DMS79 (cell line): ENCODE data around the gene RAE1.
"Not testable (repeated sequence)": the region's sequence is repeated elsewhere in the genome, so short reads cannot be mapped to it uniquely, and the experiment has no call there.

Experiments used
- DNase-seq: peaks from one replicate; lab custom pipeline; 2025; lab: John Stamatoyannopoulos, UW

Gene RAE1

DNA sequence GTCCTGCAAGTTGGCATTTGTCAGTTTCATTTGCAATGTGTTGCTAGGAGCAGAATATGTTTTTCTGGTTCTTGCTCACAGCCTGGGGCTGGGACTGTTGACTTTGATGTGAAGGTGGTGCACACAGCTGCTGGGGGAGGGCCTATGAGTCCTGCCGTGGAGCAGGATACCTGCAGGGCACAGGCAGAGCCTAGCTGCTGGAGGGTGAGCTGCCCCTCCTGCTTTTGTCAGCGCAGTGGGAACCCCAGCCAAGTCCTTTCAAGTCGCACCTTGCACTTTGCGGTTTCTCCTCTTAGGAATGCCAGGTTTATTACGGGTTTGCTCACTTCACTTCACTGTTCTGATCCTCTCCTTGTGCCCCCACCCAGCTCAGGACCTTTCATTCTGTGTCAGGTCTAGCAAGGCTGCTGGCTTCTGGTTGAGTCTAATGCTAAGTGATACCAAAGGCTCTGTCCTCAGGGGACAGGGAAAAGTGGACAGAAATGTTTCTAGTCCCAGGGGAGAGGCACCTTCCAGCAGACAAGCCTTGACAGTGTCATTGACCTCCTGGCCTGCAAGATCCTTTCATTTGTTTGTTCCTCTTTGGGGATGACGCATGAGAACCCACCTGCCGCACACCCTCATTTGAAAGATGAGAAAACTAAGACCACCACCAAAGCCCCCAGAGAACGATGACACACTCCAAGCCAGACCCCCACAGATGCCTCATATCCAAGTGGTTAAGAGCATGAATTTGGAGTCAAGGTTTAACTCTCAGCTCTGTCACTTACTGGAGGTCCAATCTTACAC lies 24.2 kb upstream of the RAE1 start:
- DNase-seq: peak; percentile 97

DNA sequence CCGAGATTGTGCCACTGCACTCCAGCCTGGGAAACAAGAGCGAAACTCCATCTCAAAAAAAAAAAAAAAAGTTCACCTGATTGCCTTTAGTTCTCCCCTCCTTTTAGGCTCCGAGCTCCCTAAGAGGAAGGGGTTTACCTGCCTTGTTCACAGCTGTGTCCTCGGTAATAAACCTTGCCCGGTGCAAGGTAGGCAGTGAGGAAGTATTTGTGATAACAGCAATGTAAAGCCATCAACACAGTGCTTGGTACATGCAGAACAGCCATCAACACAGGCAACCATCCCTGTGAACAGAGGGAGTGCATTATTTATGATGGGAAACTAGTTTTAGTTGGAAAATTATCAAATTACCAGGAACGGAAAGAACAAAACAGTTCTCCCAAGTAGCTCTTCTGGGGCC lies 23.2 kb upstream of the RAE1 start:
- DNase-seq: no peak

DNA sequence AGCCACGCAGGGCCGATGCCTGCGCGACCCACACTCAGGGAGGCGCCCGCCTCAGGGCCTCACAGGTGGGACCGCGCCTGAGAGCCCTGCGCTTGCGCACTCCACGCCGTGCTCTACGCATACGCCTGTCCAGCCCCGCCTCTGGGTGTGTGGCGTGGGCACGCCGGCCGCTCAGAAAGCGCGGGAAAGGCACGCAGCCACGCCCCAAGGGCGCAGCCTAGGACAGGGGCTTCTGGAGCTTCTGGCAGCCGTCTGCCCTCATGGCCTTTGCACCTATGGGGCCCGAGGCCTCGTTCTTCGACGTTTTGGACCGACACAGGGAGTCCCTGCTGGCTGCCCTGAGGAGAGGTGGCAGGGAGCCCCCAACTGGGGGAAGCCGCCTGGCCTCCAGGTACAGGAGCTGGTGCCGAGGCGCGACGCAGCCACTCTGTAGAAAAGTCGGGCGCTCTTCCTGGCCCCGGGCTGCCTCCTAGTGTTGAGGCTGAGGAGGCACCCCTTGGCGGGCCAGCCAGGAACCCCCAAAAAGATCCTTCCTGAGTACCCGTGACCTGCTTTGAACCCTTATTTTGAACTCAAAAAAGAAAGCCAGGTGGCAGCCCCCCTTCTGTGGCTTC lies 21.3 kb upstream of the RAE1 start, which contains the start of gene SPO11:
SPO11 (plus strand) TSS at position 196 of the 614 bp plus-strand sequence; CDS start at position 261, 65 bp downstream.
- DNase-seq: no peak

DNA sequence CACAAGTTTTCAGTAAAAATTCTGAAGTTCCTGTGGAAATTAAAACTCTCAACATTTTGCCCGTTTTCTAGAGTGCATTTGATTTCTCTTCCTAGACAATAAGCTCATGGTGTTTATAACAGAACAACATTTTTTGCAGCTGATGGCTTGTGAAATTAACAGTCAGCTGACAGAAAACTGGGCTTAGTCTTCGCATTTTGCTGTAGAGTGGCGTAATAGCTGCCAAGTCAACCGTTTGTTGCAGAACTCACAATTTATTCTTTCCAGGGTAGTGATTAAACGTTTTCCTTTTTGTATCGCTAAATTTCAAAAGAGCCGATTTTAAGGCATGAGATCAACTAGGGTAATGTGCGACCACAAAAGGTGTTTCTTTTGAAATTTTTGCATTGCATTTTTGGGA lies 20.1 kb upstream of the RAE1 start:
- DNase-seq: no peak

DNA sequence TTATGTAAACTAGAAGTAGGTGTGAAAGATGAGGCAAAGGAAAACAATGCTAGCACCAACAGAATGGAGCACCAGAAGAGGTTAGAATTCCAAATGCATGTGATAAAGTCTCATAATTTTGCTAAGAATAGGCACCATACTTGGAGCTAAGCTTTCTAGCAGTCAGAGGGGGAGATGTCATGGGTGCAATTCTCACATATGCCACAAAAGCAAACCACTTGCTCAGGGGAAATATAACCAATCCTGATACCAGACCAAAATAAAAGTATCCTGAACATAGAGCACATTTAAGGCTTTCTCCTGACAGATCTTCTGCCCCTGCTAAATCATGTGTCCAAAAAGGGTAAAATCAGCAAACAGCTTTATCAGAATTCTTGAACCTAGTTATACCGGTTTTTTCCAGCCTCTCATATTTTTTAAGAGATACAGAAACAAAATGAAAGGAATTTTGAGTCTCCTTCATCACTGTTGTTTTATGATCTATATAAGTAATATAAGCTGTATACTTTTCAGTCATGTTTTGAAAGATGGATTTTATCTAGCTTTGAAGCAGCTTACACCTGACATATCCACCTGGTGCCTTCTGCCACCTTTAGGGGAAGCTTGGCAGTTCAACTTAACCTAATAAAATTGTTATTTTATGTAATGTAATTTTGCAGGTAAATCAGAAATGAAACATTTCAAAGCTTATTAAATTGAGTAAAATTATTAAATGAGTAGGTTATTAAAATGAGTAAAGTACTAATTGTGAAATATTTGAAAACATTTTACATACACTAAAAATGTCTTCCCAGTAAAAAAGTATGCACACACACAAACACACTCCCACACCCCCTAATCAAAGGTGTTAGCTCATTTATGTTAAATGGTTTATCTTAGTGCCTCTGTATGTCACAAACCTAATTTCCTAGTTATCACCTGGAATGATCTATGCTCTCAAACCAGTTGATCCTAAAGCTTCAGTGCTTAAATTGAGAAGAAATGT lies 18.7 kb upstream of the RAE1 start:
- peak; percentile 26 for DNase-seq

DNA sequence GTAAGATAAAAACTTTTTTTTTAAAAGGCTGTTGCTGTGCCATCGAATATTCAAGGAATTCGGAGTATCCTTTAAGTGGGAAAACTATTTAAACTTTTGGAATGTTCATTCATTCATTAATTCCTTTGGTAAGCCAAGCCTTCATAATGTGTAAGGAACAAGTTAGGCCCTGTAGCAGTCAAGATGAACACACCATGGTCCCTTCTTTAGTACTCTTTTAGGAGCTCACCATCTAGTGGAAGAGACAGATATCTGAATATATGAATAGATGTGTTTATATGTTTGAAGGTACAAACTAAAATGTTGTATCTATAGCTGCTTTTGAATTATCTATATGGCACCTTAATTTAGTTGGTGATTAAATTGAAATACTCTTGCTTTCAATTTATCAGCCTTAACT lies 15.7 kb upstream of the RAE1 start:
- DNase-seq: no peak

DNA sequence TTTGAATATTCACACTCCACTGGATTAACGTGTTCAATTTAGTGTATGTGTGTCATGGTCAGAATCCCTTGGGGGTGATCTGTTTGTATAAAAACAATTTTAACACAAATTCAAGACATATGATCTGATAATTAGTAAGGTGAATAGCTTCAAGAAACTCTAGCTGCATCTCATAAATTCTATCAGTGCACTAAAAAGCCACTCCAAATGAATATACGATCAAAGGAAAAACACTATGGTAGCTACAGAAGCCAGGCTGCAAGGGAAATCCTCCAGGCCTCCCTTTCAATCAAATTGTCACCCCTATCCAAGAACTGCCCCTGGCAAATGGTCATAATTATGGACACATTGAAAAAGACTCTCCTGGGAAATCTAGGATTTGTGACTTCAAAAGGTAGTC lies 9.4 kb upstream of the RAE1 start:
- no peak for DNase-seq

DNA sequence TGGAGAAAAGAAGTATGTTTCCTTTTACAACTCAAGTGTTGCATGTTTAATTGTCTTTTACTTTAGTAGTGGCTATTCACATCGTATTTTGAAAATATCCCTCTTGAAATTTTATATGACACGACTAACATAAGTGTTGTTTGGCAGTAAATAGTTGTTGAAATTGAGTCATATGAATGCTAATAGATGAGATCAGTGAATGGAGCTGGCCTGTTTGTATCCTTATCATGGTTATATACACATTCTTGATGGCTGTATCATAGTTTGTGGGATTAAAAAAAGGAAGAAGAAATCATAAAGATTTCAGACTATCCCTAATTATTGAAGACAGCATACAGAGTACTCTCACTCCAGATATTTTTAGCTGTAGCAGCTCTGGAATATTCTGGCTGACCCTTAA lies 8.2 kb upstream of the RAE1 start:
- peak; percentile 16 for DNase-seq

DNA sequence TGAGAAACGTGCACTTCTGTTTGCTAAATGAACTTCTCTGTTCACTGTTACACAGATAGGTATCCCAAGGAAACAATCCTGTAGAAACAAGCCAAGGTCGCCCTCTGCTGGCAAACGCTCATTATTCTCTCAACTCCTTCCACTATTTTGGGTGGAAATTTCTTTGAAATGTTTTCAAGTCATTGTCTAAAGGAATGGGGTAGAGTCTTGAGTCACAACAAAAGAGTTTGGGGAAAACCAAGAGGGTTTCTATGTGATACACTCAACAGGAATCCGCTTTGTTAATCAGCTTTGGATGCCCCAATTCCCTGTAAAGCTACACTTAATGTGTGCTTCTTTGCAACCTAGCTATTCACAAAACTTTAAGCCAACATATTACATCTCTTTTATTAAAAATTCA lies 4.6 kb upstream of the RAE1 start:
- DNase-seq: peak; percentile 15

DNA sequence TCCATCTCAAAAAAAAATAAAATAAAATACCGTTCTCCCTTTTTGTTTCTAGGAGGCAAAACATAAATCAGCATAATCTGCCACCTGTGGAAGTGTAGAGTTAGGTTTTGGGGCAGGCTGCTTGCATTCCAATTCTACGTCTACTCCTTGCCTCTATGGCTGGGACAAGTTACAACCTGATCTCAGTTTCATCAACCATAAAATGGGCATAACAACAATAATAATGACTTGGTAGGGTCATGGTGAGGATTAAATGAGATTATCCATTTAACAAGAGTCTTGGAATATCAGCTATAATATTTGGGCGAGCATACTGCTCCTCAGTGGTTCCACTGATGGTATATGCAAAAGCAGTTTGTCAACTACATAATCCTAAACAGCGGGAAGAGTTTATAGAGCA lies 3.7 kb upstream of the RAE1 start:
- no peak for DNase-seq

DNA sequence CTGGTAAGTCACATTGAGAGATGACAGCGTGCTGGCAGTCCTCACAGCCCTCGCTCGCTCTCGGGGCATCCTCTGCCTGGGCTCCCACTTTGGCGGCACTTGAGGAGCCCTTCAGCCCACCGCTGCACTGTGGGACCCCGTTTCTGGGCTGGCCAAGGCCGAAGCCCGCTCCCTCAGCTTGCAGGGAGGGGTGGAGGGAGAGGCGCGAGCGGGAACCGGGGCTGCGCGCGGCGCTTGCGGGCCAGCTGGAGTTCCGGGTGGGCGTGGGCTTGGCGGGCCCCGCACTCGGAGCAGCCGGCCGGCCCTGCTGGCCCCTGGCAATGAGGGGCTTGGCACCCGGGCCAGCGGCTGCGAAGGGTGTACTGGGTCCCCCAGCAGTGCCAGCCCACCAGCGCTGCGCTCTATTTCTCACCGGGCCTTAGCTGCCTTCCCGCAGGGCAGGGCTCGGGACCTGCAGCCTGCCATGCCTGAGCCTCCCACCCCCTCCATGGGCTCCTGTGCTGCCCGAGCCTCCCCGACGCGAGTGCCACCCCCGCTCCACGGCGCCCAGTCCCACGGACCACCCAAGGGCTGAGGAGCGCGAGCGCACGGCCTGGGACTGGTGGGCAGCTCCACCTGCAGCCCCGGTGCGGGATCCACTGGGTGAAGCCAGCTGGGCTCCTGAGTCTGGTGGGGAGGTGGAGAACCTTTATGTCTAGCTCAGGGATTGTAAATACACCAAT lies 2.7 kb upstream of the RAE1 start:
- DNase-seq: not testable (repeated sequence)

DNA sequence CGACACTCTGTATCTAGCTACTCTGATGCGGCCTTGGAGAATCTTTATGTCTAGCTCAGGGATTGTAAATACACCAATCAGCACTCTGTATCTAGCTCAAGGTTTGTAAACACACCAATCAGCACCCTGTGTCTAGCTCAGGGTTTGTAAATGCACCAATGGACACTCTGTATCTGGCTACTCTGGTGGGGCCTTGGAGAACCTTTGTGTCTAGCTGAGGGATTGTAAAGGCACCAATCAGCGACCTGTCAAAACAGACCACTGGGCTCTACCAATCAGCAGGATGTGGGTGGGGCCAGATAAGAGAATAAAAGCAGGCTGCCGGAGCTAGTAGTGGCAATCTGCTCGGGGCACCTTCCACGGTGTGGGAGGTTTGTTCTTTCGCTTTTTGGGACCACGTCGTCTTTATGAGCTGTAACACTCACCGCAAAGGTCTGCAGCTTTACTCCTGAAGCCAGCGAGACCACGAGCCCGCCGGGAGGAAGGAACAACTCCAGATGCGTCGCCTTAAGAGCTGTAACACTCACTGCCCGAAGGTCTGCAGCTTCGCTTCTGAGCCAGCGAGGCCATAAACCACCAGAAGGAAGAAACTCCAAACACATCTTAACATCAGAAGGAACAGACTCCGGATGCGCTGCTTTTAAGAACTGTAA lies 2.0 kb upstream of the RAE1 start:
- DNase-seq: not testable (repeated sequence)

DNA sequence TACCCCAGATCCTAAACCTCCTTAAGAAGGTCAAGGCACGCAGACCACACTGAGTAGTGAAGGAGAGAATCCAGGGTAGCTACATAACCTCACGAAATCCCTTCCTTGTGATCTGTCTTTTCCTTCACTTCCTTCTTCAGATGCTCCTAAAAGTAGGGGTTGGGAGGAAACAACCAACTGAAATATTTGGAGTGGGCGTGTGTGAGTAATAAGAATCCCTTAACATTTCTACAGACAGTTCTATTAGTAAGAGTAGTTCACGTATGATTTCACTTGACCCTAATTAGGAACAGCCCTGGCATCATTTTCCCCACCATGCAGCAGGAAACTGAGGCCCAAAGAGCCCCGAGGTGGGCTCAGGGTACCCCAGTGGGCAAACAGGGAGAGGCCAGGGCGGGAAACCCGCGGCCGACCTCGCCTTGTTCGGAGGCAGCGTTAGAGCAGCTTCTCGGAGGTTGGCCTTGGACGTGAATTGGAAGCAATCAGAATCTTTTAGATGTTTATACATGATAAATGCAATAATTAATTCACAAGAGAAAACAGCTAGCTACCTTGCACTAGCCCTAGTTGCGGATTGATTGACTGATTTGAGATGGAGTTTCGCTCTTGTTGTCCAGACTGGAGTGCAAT lies 859 bp upstream of the RAE1 start:
- DNase-seq: no peak

DNA sequence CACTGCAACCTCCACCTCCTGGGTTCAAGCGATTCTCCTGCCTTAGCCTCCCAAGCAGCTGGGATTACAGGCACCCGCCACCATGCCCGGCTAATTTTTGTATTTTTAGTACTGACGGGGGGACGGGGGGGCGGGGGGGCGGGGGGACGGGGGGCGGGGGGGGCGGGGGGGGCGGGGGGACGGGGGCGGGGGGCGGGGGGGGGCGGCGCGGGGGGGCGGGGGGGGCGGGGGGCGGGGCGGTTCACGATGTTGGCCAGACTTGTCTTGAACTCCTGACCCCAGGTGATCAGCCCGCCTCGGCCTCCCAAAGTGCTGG lies 371 bp upstream of the RAE1 start:
- DNase-seq: not testable (repeated sequence)

DNA sequence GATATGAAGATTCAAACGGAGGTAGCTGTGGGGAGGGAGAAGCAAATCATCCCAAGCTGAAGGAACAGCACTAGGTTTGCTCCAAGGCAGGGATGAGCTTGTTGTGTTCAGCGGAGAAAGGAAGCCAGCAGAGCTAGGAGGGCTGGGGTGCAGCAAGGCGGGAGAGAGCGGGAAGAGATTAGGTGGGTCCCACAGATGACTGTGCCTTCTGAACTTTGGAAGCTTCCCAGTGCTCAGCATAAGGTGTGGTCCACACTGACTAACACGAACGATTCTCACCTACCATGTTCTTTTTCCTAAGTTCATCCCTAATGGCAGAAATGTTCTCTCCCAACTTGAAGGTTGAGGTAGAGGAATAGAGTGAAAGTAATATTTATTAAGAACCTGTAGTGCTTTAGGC lies 1.2 kb downstream of the RAE1 start:
- DNase-seq: no peak

DNA sequence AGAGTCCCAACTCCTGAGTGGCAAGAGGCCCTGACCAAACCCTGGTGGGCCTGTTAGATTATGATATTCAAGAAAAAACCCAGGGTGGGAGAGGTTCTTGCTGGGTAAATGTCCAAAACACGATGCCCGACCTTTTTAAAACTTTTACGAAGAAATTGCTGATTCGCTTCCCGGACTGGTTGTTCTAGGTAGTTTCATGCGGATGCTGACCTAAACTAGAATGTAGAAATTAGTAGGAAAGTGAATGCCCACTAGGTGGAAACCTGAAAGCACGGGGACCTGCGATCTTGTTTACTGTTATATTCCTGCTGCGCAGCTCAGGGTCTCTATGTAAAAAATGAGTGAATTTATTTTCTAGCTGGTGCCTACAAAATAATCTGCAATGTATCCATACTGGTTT lies 2.3 kb downstream of the RAE1 start:
- DNase-seq: no peak

DNA sequence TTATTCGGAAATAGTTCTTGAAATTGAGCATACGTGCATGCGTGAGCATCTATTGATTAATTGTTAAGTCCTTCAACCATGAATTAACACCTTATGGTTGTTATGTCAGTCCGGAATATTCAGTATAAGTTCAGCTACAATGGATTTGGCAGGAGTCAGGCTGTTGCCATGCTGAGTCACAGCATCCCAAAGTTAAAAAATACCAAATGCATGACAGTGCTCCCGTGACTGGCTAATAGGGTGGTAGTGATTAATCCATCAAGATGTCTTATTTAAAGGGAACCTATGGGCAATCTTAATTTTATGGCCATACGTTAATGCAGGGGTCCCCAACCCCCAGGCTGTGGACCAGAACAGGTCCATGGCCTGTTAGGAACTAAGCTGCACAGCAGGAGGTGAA lies 10.5 kb downstream of the RAE1 start:
- DNase-seq: no peak

DNA sequence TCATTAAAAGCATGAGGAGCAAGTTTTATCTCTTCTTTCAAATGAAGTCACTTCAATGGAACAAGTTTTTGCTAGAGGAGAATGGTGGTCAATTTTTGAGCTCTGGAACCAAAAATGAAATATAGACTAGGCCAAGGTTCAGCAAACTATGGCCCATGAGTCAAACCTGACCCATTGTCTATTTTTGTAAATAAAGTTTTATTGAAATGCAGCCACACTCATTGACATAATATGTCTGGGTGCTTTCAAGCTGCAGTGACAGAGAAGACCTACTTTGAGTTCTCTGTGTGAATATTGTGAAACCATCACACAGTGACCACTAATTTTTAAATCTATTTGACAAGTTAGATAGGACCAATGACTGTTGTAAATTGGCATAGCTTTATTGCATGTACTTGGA lies 13.4 kb downstream of the RAE1 start:
- no peak for DNase-seq

DNA sequence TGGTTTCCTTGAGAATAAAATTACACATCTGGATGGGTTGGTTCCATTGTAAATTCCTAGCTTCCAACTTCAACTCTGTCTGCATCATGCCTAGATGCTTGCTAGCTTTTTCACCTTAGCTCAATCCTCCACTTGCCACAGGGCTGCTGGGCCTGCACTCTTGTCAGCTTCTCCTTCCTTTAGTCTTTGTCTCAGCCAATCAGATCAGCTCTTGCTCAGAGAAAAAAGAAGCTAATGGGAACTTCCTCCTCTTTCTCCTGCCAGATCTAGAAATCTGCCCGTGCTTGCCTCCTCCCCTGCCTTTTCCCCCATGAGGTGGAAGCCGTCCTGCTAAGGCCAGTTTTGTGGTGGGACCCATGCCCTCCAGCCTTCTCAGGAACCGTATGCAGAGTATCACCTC lies 18.5 kb downstream of the RAE1 start:
- DNase-seq: no peak

DNA sequence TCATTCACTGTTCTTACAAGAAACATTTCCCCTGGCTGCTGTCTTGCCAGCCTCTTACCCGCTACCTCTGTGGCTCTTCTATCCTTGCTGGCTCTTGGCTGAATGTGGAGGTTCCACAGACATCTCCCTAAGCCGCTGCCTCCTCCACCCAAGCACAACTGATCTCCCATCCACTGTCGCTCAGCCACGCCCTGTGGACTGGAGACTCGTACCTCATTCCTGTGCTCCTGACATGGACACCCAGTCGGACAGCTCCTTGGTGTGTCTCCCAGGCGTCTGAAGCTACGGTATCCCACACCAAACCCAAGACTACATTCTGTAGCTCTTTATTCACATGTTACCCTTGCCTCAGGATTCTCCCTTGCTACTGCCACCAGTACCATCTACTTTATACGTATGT lies 19.3 kb downstream of the RAE1 start:
- no peak for DNase-seq

DNA sequence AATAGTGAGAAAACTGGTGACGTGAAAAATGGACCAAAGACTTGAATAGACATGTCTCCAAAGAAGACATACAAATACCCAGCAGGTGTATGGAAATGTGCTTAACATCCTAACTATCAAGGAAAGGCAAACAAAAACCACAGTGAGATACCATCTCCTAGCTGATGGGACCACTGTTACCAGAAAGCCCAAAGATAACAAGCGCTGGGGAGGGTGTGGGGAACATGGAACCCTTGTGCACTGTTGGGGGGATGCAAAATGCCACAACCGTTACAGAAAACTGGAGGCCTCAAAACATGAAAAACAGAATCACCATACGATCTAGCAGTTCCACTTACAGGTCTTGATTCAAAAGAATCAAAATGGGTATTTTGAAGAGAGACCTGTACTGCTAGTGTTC lies 20.3 kb downstream of the RAE1 start:
- DNase-seq: no peak
